T-cell (primary cell): ENCODE measurements around the gene SMO. TPM values are rescaled to one million over a fixed set of nuclear protein-coding genes. Genes with fewer than 3 reads are reported as not detected.
"Not testable (repeated sequence)": the region's sequence is repeated elsewhere in the genome, so short reads cannot be mapped to it uniquely, and the experiment has no call there.

Experiments
- ATAC-seq, 4 experiments: fragments of 200-7000 bp in 3 of 4; fragments of 150-1000 bp in 1 of 4; cut with Tn5 transposase; replicated peaks in 1 of 4; 1 replicate in 3 of 4; 2 replicates in 1 of 4; pipeline ENCODE4 v1.10.0; 2021; ENCODE audit warnings: moderate library complexity in 3 of 4, mild to moderate bottlenecking in 2 of 4, moderate number of reproducible peaks in 1 of 4
- CTCF ChIA-PET, 2 donors: fragments of 300-600 bp; sonication (Branson Sonifier 250); formaldehyde crosslinking; loops; one replicate each; lab custom pipeline; 2022; ENCODE audit warnings: antibody characterized with exemption in 2 of 2; lab: Charles Lee
- POLR2A ChIA-PET, 2 donors: fragments of 300-600 bp; sonication (Branson Sonifier 250); formaldehyde crosslinking; loops; one replicate each; lab custom pipeline; 2022; ENCODE audit warnings: antibody characterized with exemption in 2 of 2; lab: Charles Lee
- DNase-seq, 35 experiments: peaks; one replicate each; pipeline versions ENCODE4 v3.0.0 to v3.0.0-alpha.2; 2013 to 2023
- H3K27ac ChIP-seq: one replicate; pipeline ENCODE4 v1.5.1; 2013; ENCODE audit warnings: low read length
- H3K27me3 ChIP-seq, 2 experiments: replicated peaks in 1 of 2; 1 replicate in 1 of 2; 2 replicates in 1 of 2; pipeline versions ENCODE4 v1.6.1 to v1.7.0; 2013; ENCODE audit warnings: low read length in 1 of 2, mixed read lengths in 1 of 2; ENCODE audit not compliant: control insufficient read depth in 2 of 2, insufficient read depth in 2 of 2; ENCODE audit errors: extremely low read depth in 1 of 2
- H3K36me3 ChIP-seq, 2 donors: 1 replicate in 1 of 2; 2 replicates in 1 of 2; pipeline versions ENCODE4 v1.6.1 to v1.7.0; 2013; ENCODE audit warnings: low read length in 1 of 2; ENCODE audit not compliant: control insufficient read depth in 2 of 2, insufficient read depth in 1 of 2; ENCODE audit errors: extremely low read depth in 1 of 2
- H3K4me1 ChIP-seq, 2 experiments: 1 replicate in 1 of 2; 2 replicates in 1 of 2; pipeline versions ENCODE4 v1.6.1 to v1.7.0; 2013; ENCODE audit warnings: low read length in 2 of 2, mixed read lengths in 1 of 2; ENCODE audit not compliant: insufficient read depth in 2 of 2, control insufficient read depth in 1 of 2; ENCODE audit errors: extremely low read depth in 1 of 2
- H3K4me3 ChIP-seq, 2 donors: 1 replicate in 1 of 2; 2 replicates in 1 of 2; pipeline versions ENCODE4 v1.5.1 to v1.7.0; 2013; ENCODE audit warnings: mild to moderate bottlenecking in 2 of 2, low read length in 1 of 2, moderate library complexity in 1 of 2; ENCODE audit not compliant: control insufficient read depth in 1 of 2; ENCODE audit errors: extremely low read depth in 1 of 2
- H3K9me3 ChIP-seq: 2 replicates; pipeline ENCODE4 v1.7.0; 2013
- H3K27ac Mint-ChIP-seq, 2 donors: one replicate each; pipeline ENCODE4 v1.8.0; 2020 to 2021; ENCODE audit warnings: mild to moderate bottlenecking in 2 of 2, mixed read lengths in 2 of 2
- H3K27me3 Mint-ChIP-seq, 2 donors: one replicate each; pipeline ENCODE4 v1.8.0; 2021 to 2022; ENCODE audit warnings: mixed read lengths in 2 of 2
- H3K36me3 Mint-ChIP-seq: one replicate; pipeline ENCODE4 v1.8.0; 2021; ENCODE audit warnings: mixed read lengths
- H3K4me1 Mint-ChIP-seq, 3 donors: one replicate each; pipeline ENCODE4 v1.8.0; 2020 to 2022; ENCODE audit warnings: mixed read lengths in 3 of 3, mild to moderate bottlenecking in 1 of 3
- H3K4me3 Mint-ChIP-seq, 3 donors: one replicate each; pipeline ENCODE4 v1.8.0; 2020 to 2022; ENCODE audit warnings: mild to moderate bottlenecking in 3 of 3, mixed read lengths in 3 of 3, moderate library complexity in 3 of 3
- H3K9me3 Mint-ChIP-seq, 3 donors: one replicate each; pipeline ENCODE4 v1.8.0; 2020 to 2022; ENCODE audit warnings: mixed read lengths in 3 of 3
- WGBS: methylation state at CpG from one replicate; pipeline ENCODE4 v1.1.5; 2013; ENCODE audit warnings: missing lambda C conversion rate; ENCODE audit not compliant: insufficient coverage; 5-methylcytosine and 5-hydroxymethylcytosine counted together
- total RNA-seq, 35 experiments: library from RNA in 6 of 35; stranded (reverse) in 6 of 35; fragments of 120-200 nt in 1 of 35; gene quantifications; one replicate each; pipeline versions ENCODE4 v1.2.1 to v1.2.4 and lab custom pipeline; 2013 to 2026

The SMO gene
- total RNA-seq, 5 donors from 2014 or later (not counting 1 experiment from before 2014, with no cell fraction given) = 0.22 to 1.7 (median 0.35) TPM

GRCh38 chr7:129168231-129169021 is 20.0 kb upstream of the SMO start:
- ChIA-PET CTCF (interaction anchor here in 1 of 2 donors (0.7 to 1.0 kb wide), 2 partner anchors 42 to 50 kb away, joined by 3 read pairs; no protein-coding TSS in a partner anchor), POLR2A (no interaction called here)
- Mint-ChIP-seq H3K4me3 (peak overlapping the region; percentile 52 to 79 (median 62)), H3K9me3 (no peaks in the 10 kb centered on the region), H3K27ac (no peak overlapping the region), H3K27me3 (peaks cover 0 to 3% of the 10 kb centered on the region in 2 donors), H3K4me1 (peaks cover 10 to 21% (median 13%) of the 10 kb centered on the region in 3 donors), H3K36me3 (no peaks in the 10 kb centered on the region)
- ATAC-seq = no peak
- no peaks in the 10 kb centered on the region for H3K36me3 ChIP-seq
- peaks cover 0 to 20% of the 10 kb centered on the region in 2 experiments for H3K27me3 ChIP-seq
- H3K9me3 ChIP-seq = no peaks in the 10 kb centered on the region
- H3K4me3 ChIP-seq = no peak overlapping the region
- no peak overlapping the region for H3K27ac ChIP-seq
- no peak for DNase-seq
- H3K4me1 ChIP-seq = peaks cover 4 to 14% of the 10 kb centered on the region in 2 experiments
- 83% methylated on average over 10 of the region's 20 CpGs for WGBS

GRCh38 chr7:129169171-129169671 is 19.2 kb upstream of the SMO start:
- CTCF ChIA-PET = interaction anchor here in 1 of 2 donors (1.0 kb wide), 1 partner anchor 41 kb away, joined by 3 read pairs; no protein-coding TSS in a partner anchor
- no peaks in the 10 kb centered on the region for H3K36me3 Mint-ChIP-seq
- WGBS = 2% methylated on average over 42 of the region's 47 CpGs
- no peaks in the 10 kb centered on the region for H3K9me3 ChIP-seq
- peak overlapping the region in 1 of 2 donors; percentile 78 for H3K27ac Mint-ChIP-seq
- peaks cover 10 to 19% (median 13%) of the 10 kb centered on the region in 3 donors for H3K4me1 Mint-ChIP-seq
- peaks cover 0 to 23% of the 10 kb centered on the region in 2 experiments for H3K27me3 ChIP-seq
- no peaks in the 10 kb centered on the region for H3K36me3 ChIP-seq
- H3K4me1 ChIP-seq = peaks cover 4 to 14% of the 10 kb centered on the region in 2 experiments
- peak overlapping the region; percentile 73 to 79 (median 78) for H3K4me3 Mint-ChIP-seq
- no peaks in the 10 kb centered on the region for H3K9me3 Mint-ChIP-seq
- H3K27ac ChIP-seq = no peak overlapping the region
- ATAC-seq (peak; percentile 81 to 91 (median 86)), DNase-seq (peak in 20 of 35 experiments; percentile 7 to 49 (median 28))
- H3K27me3 Mint-ChIP-seq = peaks cover 0 to 3% of the 10 kb centered on the region in 2 donors
- POLR2A ChIA-PET = no interaction called here
- peak overlapping the region; percentile 49 to 78 for H3K4me3 ChIP-seq

DNA sequence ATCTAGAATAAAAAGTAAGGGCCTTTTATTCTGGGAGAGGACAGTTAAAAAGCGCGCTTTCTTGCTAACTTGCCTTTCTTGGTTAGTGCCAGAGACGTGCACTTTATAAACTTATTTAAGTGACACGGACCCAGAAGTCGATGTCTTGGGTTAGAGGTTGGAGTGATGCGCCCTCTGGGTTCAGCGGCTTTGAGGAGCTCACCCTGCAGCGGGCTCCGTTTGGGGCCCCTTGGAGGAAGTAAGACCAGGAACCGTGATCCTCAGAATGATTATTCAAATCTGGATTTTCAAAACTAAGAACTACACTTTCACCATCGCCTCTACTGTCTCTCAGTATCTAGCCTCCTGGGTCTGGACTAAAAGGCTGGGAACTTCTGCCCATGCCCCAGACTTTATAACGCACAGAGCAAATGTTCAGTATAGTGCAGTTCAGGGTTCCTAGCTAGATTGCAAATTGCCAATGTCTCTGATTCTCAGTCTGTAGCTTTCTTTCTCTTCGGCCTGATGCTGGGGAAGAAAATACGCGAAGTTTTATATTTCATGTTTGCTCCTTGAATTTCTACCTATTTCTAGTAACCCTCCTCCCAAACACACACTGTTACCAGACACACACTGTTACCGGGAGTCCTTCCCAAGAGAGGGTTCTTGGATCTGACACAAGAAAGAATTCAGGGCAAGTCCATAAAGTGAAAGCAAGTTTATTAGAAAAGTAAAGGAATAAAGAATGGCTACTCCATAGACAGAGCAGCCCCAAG is 18.6 kb upstream of the SMO start:
- H3K9me3 ChIP-seq = no peaks in the 10 kb centered on the region
- H3K4me1 ChIP-seq = peaks cover 4 to 14% of the 10 kb centered on the region in 2 experiments
- ChIA-PET POLR2A (no interaction called here), CTCF (no interaction called here)
- H3K9me3 Mint-ChIP-seq = no peaks in the 10 kb centered on the region
- no peaks in the 10 kb centered on the region for H3K36me3 ChIP-seq
- peaks cover 0 to 3% of the 10 kb centered on the region in 2 donors for H3K27me3 Mint-ChIP-seq
- H3K27me3 ChIP-seq = peaks cover 0 to 23% of the 10 kb centered on the region in 2 experiments
- DNase-seq (peak in 2 of 35 experiments; percentile 9 to 19), ATAC-seq (peak; percentile 44 to 65 (median 54))
- 31% methylated on average over 12 of the region's 16 CpGs for WGBS
- H3K4me3 ChIP-seq = peak overlapping the region; percentile 49 to 78
- H3K4me1 Mint-ChIP-seq = peaks cover 10 to 19% (median 13%) of the 10 kb centered on the region in 3 donors
- H3K27ac Mint-ChIP-seq = peak overlapping the region in 1 of 2 donors; percentile 78
- no peak overlapping the region for H3K27ac ChIP-seq
- H3K36me3 Mint-ChIP-seq = no peaks in the 10 kb centered on the region
- H3K4me3 Mint-ChIP-seq = peak overlapping the region; percentile 73 to 79 (median 78)

GRCh38 chr7:129170441-129171021 is 17.9 kb upstream of the SMO start:
- H3K4me3 Mint-ChIP-seq = peak overlapping the region in 1 of 3 donors; percentile 79
- Histone ChIP-seq H3K27ac (no peak overlapping the region), H3K27me3 (peaks cover 0 to 25% of the 10 kb centered on the region in 2 experiments), H3K4me1 (peaks cover 4 to 14% of the 10 kb centered on the region in 2 experiments), H3K4me3 (no peak overlapping the region), H3K9me3 (no peaks in the 10 kb centered on the region), H3K36me3 (no peaks in the 10 kb centered on the region)
- H3K27ac Mint-ChIP-seq = no peak overlapping the region
- peaks cover 0 to 3% of the 10 kb centered on the region in 2 donors for H3K27me3 Mint-ChIP-seq
- H3K9me3 Mint-ChIP-seq = no peaks in the 10 kb centered on the region
- 93% methylated on average over 7 of the region's 11 CpGs for WGBS
- CTCF ChIA-PET = no interaction called here
- no peaks in the 10 kb centered on the region for H3K36me3 Mint-ChIP-seq
- H3K4me1 Mint-ChIP-seq = peaks cover 10 to 19% (median 13%) of the 10 kb centered on the region in 3 donors
- DNase-seq (no peak), ATAC-seq (no peak)
- POLR2A ChIA-PET = no interaction called here

GRCh38 chr7:129173861-129174260 is 14.6 kb upstream of the SMO start:
- H3K9me3 ChIP-seq, H3K27ac ChIP-seq, H3K4me1 ChIP-seq, DNase-seq, H3K36me3 ChIP-seq, ATAC-seq, CTCF ChIA-PET, H3K4me1 Mint-ChIP-seq, H3K27me3 Mint-ChIP-seq, H3K36me3 Mint-ChIP-seq, H3K27ac Mint-ChIP-seq, H3K9me3 Mint-ChIP-seq, H3K4me3 ChIP-seq, POLR2A ChIA-PET, H3K4me3 Mint-ChIP-seq: not testable (repeated sequence)
- peaks cover 0 to 15% of the 10 kb centered on the region in 2 experiments for H3K27me3 ChIP-seq
- WGBS = no CpG with 5 or more reads among the region's 7 CpGs
